ENCODE results near the gene WDR11.
A peak's percentile ranks its signal among the peaks of the same experiment; 100 is the strongest.

Gene WDR11, protein sequence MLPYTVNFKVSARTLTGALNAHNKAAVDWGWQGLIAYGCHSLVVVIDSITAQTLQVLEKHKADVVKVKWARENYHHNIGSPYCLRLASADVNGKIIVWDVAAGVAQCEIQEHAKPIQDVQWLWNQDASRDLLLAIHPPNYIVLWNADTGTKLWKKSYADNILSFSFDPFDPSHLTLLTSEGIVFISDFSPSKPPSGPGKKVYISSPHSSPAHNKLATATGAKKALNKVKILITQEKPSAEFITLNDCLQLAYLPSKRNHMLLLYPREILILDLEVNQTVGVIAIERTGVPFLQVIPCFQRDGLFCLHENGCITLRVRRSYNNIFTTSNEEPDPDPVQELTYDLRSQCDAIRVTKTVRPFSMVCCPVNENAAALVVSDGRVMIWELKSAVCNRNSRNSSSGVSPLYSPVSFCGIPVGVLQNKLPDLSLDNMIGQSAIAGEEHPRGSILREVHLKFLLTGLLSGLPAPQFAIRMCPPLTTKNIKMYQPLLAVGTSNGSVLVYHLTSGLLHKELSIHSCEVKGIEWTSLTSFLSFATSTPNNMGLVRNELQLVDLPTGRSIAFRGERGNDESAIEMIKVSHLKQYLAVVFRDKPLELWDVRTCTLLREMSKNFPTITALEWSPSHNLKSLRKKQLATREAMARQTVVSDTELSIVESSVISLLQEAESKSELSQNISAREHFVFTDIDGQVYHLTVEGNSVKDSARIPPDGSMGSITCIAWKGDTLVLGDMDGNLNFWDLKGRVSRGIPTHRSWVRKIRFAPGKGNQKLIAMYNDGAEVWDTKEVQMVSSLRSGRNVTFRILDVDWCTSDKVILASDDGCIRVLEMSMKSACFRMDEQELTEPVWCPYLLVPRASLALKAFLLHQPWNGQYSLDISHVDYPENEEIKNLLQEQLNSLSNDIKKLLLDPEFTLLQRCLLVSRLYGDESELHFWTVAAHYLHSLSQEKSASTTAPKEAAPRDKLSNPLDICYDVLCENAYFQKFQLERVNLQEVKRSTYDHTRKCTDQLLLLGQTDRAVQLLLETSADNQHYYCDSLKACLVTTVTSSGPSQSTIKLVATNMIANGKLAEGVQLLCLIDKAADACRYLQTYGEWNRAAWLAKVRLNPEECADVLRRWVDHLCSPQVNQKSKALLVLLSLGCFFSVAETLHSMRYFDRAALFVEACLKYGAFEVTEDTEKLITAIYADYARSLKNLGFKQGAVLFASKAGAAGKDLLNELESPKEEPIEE

GRCh38 chr10:120850911-120851865, at the start of gene WDR11:
WDR11 (plus strand) TSS chr10:120851362; CDS start chr10:120851421, 59 bp downstream.
- peak; percentile 78 for DNase-seq

- DNase-seq, result no peak
These were observed 48.2 kb upstream of the WDR11 start for GRCh38 chr10:120802935-120803334.

DNA sequence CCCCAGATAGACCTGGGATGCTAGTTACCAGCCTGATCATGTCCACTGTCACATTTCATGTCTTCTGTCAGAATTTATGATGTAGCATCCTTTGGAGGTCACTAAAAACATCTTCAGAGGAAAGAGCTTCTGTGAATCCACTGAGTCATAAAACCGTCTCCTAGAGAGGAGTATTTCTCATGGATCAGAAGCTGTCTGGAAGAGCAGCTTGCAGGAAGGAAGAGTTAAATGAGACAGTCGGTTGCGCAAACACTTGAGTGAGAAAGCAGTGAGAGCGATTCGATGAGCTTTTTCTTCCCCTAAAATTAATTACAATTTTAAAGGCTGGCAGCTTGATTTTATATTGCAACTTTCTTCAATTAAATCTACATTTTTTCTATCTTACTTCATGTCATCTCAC, 47.2 kb upstream of the WDR11 start:
- no peak for DNase-seq

- no peak for DNase-seq
These were observed 45.9 kb upstream of the WDR11 start for GRCh38 chr10:120805014-120805812.

DNA sequence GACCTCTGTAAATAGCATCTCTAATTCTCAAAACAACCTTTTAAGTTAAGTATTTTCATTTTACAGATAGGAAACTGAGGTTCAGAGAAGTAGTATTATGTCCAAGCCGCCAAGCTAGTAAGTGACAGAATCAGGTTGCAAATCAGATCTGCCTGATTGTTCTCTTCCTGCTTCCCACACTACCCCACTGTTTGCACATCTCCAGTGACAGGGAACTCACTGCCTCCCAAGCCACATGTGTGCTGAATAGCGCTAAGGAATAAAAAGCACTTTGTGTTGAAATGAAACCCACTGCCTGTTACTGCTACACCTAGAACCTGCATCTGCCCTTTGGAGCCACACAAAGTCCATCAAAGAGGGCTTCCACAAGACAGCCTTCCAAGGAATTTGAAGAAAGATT, 45.1 kb upstream of the WDR11 start:
- no peak for DNase-seq

DNA sequence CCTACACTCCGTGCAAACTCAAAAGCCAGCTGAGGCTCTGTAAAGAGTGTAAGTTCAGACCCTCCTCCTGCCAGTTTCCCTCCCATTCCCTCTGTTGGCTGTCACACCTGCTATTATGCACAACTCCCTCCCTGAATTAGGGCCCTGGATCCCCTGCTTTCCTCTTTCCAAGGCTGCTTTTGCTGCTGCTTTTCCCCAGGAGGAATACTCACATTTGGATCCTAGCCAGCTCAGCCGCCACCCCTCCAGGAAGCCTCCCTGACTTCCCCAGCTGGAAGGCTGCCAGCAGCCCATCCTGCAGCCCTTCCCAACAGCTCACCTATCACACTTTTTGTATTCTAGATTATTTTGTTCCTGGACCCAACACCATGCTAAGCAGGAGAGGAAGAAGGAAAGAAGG, 40.9 kb upstream of the WDR11 start:
- no peak for DNase-seq

- DNase-seq, result no peak
These were observed 38.1 kb upstream of the WDR11 start for GRCh38 chr10:120813085-120813484.

- no peak for DNase-seq
These were observed 32.9 kb upstream of the WDR11 start for GRCh38 chr10:120818301-120818700.

GRCh38 chr10:120819366-120819765, 31.8 kb upstream of the WDR11 start:
- no peak for DNase-seq

DNA sequence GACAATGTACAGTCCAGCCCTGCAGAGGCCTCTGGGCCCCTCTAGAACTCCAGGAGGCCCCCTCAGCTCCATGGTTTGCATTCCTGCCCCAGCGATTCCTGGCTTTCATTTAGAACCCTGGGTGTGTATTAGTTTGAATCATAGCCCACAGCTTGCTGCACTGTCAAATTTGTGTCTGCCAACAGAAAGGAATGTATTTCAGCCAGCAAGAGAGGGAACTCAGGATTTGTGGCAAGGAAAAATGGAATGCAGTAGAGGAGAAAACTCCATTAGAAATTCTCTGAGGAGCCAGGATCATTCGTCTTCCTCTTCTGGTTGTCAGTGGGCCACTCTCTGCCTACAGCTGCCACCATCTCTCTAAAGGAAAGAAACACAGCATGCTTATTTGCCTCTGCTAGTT, 27.9 kb upstream of the WDR11 start:
- no peak for DNase-seq

- no peak for DNase-seq
These were observed 26.3 kb upstream of the WDR11 start for GRCh38 chr10:120824881-120825309.

- no peak for DNase-seq
These were observed 25.0 kb upstream of the WDR11 start for GRCh38 chr10:120825878-120826769.

DNA sequence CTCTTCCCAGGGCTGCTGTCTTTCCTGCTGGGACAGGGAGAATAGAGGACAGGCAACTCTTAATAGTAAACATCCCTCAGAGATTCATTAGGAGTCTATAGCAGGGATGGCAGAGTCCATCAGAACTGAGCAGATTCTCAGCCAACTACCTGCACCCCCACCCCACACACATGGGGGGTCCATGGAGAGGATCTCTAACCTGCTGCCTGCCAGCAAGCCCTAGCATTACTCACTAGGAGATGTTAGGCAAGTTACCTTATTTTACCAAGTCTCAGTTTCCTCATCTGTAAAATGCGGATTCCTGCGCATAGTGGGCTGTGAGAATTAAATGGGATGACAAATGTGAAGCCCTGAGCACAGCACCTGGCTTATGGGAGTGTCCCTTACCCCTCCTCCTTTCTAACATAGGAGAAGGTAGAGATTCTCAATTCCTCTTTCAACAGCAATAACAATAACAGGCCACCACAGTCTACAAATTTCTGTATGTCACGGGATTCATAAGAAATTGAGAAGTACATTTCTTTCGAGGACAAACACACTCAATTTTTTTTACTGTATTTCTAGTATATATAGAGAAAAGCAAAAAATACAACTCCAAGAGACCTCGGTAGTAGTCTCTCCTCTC, 23.8 kb upstream of the WDR11 start:
- DNase-seq, result no peak

GRCh38 chr10:120828763-120829319, 22.3 kb upstream of the WDR11 start:
- no peak for DNase-seq

DNA sequence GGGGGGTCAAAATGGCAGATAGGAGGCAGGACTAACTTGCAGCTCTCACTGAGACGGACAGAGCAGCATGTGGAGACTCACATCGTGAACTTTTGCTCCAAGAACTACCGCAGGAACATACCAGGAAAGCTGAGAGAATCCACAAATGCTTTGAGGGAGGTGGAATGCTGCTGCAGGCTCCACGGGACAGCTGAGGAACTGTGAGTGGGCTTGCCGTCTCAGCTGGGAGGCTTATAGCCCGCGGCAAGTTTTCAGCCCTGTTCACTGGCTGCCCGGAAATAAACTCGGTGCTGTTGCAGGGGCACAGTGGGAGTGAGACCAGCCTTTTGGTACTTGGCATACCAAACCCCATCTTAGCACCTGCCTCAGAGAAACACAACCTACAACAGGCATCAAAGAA, 19.1 kb upstream of the WDR11 start:
- no peak for DNase-seq

DNA sequence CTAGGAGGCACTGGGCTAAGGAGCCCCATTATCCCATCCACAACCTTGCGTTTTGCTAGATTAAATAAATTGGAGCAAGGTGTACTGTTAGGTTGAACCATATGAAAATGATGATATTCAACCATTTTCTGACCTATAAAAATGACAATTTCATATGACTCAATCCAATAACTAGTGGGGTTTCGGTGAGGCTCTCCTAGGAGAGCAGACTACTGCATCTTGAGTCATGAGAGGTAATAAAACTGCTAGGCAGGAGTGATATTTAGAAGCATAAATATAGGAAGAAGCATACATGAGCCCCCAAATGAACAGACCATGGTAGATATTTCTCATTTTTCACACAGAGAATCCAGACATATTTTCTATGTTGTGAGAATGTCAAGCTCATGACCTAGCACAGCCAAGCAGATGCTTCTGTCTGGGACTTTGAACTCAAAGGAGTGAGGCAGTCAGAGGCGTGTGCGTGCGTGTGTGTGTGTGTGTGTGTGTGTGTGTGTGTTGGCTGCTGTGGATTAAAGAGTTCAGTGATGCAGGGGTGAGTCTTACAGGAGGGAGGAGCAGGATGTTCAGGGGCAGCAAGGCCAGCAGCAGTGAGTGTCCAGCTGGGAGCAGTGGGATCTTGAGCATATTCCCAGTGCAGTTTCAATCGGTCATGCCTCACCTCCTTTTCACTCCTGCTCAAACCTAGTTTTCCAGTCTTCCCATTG, 17.8 kb upstream of the WDR11 start:
- no peak for DNase-seq

GRCh38 chr10:120835603-120836002, 15.6 kb upstream of the WDR11 start:
- no peak for DNase-seq

DNA sequence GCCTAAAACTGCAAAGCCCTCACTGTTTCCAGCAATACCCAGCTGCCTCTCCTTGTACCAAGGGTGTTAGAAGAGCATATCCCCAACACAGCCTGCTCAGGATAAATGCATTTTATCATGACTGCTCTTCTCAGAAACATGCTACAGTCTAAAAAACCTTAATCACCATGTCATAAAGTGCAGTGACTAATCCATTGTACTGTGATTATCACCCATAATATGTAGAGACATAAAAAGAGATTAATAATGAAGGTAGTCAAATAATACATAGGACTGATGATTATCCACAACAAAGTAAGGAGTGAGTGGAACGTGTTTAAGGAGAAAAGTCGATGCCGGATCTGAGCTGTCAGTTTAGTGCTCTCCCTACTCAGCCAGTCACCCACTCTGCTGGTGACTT, 12.2 kb upstream of the WDR11 start:
- DNase-seq, result no peak

Measured in NCI-H1092 (cell line).